Activated naive CD4-positive, alpha-beta T cell (primary cell): ENCODE measurements around the gene PPP1R7.
A peak's percentile ranks its signal among the peaks of the same experiment; 100 is the strongest.

Experiments used
- DNase-seq, 4 experiments: peaks; one replicate each; lab custom pipeline; 2025; lab: John Stamatoyannopoulos, UW

The PPP1R7 gene

DNA sequence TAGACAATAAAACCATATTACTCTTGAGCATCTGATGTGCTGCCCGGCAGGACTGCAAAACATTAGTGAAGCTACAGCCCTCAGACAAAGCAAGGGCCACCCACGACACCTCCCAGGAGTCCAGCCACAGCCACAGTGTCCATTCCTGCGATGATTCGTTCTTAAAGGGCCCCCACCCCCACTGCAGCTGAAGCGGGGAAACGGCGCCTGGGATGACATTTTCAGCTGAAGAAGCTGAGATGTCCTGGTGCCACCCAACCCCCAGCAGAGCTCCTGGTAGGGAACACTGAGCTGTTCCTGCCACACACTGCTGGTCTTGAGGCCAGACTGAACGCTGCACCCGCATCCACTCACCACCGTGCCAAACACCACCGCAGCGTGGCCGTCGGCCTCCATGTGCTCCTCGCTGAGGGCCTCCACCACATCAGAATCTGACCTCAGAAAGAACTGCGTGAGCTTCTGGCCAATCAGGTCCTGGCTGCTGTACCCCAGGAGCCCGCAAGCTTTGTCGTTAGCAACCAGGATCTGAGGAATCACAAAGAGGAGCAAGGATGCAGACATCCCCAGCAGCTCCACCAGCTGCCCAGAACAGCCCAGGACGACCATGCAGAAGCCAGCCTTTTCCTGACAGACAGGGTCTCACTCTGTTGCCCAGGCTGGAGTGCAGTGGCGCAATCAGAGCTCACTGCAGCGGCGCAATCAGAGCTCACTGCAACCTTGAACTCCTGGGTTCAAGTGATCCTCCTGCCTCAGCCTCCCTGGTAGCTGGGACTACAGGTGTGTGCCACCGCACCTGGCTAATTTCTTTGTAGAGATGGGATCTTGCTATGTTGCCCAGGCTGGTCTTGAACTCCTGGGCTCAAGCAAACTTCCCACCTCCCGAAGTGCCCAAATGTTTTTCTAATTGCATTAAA lies 10.5 kb upstream of the PPP1R7 start:
- no peak for DNase-seq

DNA sequence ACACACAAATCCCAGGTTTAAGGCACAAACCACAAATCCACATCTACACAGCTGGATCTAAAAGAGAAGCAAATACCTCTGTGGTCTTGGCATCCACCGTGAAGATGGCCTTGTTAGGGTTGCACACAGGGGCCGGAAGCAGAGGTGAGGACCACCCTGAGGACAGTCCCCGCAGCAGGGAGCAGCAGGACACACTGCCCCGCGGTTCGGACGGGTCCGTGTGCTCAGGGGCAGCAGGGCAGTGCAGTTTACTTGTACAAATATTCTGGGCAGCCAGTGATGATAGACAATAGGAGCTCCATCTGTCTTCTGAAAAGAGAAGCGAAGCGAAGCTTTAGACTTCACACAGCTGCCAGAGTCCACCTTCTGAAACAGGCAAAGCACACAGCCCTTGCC lies 9.8 kb upstream of the PPP1R7 start:
- no peak for DNase-seq

DNA sequence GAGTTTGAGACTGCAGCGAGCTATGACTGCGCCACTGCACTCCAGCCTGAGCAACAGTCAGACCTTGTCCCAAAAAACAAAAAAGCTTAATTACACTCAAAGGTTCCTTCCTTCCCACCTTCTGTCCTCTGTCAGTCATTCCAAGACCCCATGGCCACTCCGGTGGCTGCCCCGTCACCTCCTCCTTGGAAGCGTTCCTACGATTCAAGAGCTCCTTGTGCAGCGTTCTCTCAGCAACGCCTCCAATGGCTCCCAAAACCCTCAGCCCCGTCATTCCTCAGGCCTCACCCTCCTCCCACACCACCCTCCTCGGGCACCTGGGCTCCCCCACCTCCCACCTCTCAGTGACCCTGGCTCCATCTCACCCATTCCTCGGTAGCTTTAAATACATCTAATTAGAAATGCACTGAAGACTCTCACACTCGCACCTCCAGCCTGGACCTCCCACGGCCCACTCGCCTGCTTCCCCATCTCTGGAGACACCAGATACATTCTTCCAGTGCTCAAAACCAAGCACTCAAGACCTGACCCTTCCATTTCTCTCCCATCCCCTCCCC lies 9.0 kb upstream of the PPP1R7 start:
- no peak for DNase-seq

DNA sequence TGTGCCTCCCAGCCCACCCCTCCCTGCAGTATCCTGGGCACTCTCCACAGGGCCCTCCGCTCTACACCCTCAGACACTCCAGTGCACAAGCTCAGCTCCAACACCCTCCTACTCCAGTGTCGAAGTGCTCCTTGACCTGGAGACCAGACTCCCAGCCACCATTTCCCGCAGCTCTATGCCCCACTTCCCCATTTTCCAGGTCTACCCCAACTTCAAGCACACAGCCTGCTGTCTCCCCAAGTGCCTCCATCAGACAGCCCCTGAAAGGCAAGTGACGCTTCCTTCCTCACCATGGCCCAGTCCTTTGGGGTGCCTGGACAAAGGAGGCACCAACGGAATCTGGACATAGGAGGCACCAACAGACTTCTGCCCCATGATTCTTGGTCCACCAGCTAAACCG lies 8.2 kb upstream of the PPP1R7 start:
- no peak for DNase-seq

DNA sequence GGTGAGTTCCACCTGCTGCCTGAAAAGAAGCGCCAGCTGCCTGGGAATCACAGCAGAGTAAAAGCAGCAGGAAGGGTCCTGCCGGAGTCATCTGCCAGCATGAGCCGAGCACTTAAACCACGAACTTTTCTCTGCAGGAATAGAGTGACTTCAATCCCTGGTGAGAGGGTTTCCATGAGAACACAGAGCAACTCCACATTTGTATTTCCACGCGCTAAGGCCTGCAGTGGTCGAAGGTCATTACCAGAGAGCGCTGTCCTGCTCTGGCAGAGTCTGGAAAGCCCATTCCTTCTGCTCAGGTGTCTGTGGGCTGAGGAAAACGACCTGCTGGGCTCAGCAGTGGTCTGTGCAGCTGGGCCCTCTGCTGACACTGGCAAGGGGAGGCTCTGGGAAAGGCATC lies 7.7 kb upstream of the PPP1R7 start:
- no peak for DNase-seq

DNA sequence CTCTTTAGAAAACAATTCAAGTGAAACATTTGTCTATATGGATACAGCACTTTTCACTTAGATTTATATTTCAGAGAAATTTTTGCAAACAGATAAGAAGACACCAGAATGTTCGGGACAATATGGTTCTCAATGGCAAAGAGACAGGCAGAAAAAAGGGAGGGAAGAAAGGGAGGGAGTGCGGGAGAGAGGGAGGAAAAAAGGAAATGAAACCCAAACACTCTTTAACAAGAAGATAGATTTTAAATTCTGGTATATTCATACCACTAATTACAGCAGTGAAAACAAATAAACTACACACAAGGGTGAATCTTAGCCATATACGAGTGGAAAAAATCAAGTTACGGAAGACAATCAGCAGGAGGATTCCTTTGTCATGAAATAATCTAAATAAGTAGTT lies 4.0 kb upstream of the PPP1R7 start:
- no peak for DNase-seq

DNA sequence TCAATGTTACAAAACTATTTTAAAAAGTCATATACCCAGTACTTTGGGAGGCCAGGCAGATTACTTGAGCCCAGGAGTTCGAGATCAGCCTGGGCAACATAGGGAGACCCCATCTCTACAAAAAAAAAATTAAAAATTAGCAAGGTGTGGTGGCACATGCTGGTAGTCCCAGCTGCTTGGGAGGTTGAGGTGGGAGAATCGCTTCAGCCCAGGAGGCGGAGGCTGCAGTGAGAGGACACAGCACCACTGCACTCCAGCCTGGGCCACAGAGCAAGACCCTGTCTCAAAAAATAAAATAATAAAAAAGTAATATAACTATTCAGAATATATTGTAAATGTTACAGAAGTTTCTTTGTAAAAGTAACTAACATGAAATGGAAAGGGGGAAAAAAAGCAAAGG lies 2.9 kb upstream of the PPP1R7 start:
- DNase-seq = no peak

DNA sequence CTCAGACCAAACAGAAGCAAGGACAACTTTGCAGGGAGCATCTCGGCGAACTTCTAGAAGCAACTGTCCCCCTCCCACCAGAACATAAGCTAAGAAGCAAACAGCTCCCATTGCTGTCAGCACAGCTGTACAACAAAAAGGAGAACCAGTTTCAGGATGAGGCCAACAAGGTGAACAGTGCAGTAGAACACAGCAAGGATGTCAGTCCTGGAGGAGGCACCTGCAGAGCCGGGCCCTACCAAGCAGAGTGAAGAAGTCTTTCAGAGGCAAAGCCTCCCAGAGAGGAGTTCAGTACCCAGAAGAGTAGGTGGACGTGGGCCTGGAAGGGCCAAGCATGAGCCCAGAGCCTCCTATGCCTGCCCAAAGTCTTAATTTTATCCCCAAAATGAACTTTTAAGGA lies 2.0 kb upstream of the PPP1R7 start:
- DNase-seq = no peak

DNA sequence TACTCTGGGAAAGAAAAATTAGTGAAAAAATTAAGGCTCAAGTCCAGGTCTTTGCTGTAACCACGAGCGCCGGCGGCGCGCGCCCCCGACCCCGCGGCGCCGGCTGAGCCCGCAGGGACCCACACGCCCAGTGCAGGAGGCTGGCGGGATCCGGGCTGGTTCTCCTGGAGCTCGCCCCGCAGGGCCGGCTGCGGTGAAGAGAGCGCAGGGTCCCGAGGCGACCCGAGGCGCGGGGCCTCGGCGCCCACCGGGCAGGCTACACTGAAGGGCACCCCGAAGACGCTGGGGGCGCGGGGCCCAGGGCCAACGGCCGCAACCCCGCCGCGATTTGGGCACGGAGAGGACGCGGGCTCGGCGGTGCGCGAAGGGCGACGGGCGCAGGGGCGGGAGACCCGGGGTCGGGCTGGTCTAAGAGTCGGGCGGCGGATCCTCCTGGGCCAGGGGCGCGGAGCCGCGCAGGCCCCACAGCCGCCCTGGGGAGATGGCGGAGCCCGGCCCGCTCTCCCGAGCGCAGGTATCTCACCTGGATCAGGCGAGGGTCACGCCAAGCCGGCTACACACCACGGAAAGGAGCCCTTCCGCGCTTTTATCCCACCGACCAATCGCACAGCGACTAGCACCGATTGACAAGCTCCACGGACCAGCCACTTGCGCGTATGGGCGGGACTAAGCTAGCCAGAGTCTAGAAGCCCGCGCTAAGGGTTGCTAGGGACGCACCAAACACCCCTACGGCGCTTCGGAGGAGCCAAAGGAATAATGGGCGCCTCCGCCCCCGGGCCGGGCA lies 1.2 kb upstream of the PPP1R7 start, which contains the start of gene PASK:
Gene PASK (minus strand): TSS at position 582 of the 784 bp plus-strand sequence. CDS start 6,440 bp downstream, outside the sequence.
- DNase-seq = peak; percentile 74 to 88 (median 82)

DNA sequence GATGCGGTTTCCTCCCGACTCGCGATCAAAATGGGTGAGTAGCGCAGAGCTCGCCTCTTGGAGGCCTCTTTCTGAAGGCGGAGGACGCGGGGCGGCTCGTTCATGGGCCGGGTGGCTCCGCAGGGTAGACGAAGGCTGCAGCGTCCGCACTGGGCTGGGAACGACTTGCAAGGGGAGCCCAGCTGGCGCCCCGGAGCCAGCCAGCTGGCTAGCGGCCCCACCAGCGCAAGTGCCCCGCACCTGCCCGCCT lies 667 bp upstream of the PPP1R7 start:
- no peak for DNase-seq

DNA sequence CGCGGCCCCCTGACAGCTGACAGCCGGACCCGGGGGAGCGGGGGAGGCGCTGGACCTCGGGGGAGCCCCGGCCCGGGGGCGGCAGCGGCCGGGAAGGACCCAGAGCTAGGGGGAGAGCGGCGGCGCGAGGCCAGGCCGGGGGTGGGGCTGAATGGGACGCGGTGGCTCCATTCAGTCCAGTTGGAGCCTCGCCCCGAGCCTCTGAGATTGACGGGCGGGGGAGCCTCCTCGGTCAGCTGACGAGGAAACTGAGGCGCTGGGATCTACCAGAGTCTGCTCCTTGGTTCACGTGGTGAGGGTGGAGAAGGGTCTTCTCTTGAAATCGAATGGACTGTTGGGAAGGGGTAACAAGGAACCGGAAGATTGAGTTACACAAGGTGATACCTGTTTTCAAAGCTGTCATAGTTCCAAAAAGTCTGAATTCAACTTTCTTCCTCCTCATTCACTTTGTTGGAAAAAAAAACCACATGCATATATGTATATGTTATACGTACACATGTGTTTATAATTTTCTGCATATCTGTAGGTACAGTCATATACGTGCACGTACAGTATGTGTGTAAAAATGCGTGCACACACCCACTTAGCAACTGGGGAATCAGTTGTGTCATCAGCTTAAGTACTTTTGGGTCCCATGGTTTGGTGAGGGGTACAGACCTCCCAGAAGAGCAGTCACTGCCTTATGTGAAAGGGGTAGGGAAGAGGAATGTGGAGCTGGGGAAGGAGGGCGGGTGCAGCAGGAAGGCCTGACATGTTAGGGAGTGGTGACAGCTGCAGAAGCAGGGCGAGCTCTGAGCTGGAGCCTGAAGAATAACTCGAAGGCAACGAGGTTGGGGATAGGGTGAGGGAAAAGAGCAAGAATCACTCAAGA lies 628 bp downstream of the PPP1R7 start:
- DNase-seq = no peak

DNA sequence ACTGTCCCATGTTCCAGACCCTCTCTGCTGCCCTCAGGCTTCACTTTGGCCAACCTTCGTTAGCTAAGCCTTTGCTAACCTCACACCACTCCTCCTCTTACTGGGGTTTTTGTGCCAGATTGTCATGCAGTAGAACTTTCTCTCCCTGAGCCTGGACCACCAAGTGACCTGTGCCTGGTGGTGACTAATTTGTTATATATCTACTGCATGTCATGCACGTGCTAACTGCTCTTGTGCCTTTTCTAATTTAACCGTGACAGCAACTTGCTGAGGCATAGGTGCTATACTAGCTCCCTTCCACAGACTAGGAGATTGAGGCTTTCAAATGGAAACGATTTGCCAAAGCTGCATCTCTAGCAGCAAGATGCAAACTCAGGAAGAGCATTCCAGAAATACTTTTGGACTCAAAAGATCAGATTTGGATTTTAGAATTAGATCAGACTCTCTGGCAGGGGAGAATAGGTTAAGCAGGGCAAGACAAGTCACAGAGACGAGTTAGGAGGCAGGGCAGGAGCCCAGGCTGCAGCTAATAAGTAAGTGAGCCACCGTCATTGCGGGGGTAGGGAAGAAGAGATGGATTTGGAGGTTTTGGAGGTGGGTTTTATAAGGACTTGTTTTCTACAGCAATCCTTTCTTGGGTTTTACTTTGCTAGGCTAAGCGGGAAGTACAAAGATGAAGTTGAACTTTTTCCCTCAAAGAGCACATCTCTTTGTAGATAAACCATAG lies 1.8 kb downstream of the PPP1R7 start:
- DNase-seq = no peak

DNA sequence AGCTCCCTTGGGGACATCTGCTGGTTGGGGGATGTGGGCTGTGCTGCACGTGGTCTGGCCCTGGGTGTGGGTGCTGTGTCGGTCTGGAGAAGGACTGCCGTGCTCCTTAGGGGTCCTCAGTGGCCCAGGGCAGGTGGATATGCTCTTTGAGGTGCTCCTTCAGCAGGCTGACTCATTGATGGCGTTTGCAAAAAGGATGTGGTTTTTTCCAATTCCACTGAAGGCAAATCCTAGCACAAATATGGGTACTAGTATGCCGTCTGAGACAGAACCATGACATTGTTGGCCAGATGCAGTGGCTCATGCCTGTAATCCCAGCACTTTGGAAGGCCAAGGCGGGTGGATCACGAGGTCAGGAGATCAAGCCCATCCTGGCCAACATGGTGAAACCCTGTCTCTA lies 3.3 kb downstream of the PPP1R7 start:
- no peak for DNase-seq

DNA sequence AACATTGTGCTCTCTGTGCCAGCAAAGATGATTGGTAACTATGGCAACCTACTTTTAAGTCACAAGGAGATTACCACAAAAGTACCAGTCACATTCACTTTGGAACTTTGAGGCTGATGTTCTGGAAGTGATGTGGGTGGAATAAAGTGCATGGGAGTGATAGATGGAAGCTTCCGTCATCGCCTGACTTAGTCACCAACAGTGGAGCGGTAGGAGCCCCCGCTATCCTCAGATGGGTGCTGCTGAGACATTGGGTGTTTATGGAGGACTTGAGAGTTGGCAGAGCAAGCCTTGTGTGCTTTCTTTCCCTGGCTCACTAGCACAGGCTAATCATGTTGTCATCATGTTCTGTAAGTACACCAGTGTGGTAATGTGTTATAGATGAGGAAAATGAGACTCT lies 4.6 kb downstream of the PPP1R7 start:
- no peak for DNase-seq

DNA sequence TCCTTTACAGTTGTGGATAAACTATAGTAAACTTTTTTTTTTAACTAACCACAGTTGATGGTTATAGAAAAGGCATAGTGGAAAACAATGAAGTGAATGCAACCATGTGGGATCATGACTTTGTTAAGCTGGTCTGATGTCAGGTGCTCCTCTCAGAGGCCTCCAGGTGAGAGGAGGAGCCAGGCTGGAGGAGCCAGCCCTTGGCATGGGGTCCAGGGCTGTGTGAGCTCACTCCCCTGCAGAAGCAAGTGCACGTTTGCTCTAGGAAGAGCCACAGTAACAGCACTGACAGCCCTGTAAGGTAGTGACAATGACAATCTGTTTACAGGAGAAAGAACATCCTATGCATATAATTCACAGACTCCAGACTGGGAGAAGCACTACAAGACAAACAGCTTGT lies 5.7 kb downstream of the PPP1R7 start:
- no peak for DNase-seq

DNA sequence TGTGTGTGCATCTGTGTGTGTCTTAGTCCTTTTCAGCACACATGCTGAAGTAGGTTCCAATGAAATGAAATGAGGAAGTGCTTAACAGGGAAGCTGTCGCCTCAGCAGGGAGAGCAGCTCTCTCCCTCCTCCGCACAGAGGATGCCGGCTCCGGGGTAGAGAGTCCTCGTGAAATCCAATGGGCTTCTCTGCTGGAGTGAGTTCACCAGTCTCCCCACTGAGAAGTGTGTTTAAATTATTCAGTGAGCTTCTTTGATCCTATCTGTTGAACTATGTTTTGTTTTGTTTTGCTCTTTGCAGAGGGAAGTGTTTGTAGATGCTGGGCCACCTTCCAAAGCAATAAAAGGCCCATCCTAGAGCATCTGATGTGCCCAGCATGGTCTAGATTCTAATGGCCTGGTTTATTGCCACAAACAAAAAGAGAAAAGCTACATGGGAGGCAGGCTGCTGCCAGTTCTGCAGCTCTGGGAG lies 6.7 kb downstream of the PPP1R7 start:
- no peak for DNase-seq

DNA sequence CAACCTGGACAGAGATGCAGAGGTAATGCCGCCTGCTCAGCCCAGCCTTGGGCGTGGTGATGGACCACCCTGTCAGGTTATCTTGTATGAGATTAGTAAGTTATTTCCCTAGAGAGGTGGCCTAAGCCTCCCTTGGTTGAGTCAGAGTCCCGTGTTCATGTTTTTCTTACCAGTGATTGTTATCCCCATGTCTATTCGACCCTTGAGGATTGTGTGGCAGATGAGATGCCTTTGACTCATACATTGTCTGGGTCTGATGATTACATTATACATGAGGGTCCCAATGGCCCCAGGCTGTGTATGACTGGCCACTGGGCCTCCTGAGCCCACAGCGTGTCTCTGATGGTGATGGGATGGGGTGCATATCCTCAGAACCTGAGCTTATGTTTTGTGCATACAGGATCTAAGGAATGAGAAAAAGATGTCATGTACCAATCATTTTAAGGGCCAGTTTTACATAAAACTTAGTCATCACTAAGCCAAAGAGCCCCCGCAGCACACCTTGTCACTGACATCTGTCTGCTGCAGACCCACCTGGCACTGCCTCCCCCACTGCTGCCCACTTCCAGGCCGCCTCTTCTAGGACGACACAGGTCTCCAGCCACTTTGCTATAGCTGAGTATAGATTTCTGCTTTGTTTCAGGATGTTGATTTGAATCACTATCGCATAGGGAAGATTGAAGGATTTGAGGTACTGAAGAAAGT lies 7.7 kb downstream of the PPP1R7 start:
- no peak for DNase-seq

DNA sequence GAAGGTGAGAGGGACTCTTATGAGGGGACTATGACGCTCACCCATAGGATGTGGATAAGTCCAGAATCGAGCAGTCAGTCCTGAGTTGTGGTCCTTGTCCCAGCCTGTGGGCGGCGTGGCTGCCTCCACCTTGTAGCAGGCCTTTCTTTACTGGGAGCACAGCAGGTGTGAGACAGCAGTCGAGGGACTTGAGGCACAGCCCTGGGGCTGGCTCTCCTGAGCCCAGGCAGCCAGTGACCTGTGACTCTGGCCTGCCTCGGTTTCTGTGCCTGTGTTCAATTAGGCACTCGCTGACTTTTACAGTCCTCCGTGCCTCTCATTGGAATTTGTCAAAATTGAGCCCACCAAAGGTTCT lies 8.3 kb downstream of the PPP1R7 start:
- DNase-seq = no peak

DNA sequence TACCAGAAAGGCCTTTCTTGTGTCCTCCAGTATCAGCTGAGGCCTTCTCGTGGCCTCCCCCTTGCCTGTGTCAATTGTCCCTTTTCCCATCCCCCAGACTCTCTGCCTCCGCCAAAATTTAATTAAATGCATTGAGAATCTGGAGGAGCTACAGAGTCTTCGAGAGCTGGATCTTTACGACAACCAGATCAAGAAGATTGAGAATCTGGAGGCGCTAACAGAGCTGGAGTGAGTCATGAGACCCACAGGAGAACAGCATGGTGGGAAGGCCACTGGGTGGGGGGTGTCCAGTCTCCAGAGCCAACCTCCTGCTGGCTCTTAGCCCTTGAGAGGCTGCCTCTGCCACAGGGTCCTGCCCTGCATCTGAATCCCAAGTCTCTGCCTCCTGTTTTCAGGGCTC lies 8.8 kb downstream of the PPP1R7 start:
- DNase-seq = no peak

DNA sequence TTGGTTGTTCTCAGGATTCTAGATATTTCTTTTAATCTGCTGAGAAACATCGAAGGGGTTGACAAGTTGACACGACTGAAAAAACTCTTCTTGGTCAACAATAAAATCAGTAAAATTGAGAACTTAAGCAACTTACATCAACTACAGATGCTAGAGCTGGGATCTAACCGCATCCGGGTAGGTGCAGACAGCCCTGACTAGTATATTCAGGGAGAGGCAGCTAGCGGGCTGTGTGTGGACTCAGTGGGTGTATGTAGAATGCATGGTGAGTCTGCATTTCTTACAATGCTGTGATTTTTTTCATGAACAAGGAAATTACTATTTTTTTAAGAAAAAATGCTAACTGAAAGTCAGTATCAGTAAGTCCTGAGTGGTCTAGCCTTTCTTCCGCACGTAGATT lies 10.1 kb downstream of the PPP1R7 start:
- no peak for DNase-seq
